Adipocyte (in vitro differentiated cells): ENCODE results near the gene MRGPRD.

Experiments
- DNase-seq: peaks from one replicate; pipeline ENCODE4 v3.0.0-alpha.2; 2015; ENCODE audit warnings: low read depth
- H3K27me3 ChIP-seq: replicated peaks from 2 replicates; pipeline ENCODE4 v1.7.0; 2013; ENCODE audit warnings: mild to moderate bottlenecking, low read length, moderate library complexity; ENCODE audit not compliant: control insufficient read depth, insufficient read depth
- H3K36me3 ChIP-seq: 2 replicates; pipeline ENCODE4 v1.7.0; 2013; ENCODE audit warnings: low read length, mild to moderate bottlenecking, moderate library complexity; ENCODE audit not compliant: control insufficient read depth, insufficient read depth, severe bottlenecking
- H3K4me1 ChIP-seq: 2 replicates; pipeline ENCODE4 v1.7.0; 2013; ENCODE audit warnings: mild to moderate bottlenecking, low read length, moderate library complexity; ENCODE audit not compliant: control insufficient read depth, insufficient read depth
- H3K4me3 ChIP-seq: 2 replicates; pipeline ENCODE4 v1.7.0; 2013; ENCODE audit warnings: mild to moderate bottlenecking, low read length, moderate library complexity
- H3K9ac ChIP-seq: 2 replicates; pipeline ENCODE4 v1.7.0; 2013; ENCODE audit warnings: mild to moderate bottlenecking, low read length, moderate library complexity
- H3K9me3 ChIP-seq: 2 replicates; pipeline ENCODE4 v1.7.0; 2013; ENCODE audit warnings: mild to moderate bottlenecking, low read length, moderate library complexity; ENCODE audit not compliant: control insufficient read depth

The MRGPRD gene

DNA sequence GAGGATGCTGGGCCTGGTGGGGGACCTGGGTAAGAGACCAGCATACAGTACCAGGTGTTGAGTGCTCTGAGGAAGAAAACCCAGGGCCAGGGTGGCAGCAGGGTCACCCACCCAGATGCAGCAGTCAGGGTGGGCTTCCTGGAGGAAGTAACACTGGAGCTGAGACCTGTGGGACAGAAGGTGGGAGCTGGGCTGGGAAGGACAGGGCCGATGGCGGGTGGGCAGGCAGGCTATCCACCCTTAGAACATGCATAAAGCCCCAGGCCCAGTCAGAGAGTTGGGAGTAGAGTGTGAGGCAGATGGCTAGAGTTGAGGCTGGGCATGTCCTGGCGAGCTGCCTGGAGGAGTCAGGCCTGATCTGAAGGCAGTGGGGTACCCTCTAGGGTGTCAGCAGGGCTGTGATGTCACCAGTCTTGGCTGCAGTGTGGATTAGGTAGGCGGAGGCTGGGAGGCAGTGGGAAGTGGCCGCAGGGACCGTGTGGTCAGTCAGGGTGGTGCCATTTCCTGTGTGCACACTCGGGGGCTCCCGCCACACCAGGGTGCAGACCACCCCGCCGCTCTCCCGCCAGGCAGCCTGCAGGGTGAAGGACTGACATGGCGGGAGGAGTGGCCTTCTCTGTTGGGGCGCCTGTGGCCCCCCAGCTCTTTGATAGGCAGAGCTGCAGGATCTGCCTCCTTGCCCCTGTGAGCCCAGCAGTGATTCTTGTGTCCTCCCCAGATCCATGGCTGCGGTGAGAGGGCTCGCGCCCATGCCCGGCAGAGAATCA is 41.8 kb downstream of the MRGPRD start:
- peaks cover 13% of the 10 kb centered on the region for H3K4me1 ChIP-seq
- no peak for DNase-seq
- no peaks in the 10 kb centered on the region for H3K27me3 ChIP-seq
- H3K36me3 ChIP-seq, result peaks cover 53% of the 10 kb centered on the region
- H3K4me3 ChIP-seq, result no peak overlapping the region
- no peaks in the 10 kb centered on the region for H3K9me3 ChIP-seq
- no peak overlapping the region for H3K9ac ChIP-seq

DNA sequence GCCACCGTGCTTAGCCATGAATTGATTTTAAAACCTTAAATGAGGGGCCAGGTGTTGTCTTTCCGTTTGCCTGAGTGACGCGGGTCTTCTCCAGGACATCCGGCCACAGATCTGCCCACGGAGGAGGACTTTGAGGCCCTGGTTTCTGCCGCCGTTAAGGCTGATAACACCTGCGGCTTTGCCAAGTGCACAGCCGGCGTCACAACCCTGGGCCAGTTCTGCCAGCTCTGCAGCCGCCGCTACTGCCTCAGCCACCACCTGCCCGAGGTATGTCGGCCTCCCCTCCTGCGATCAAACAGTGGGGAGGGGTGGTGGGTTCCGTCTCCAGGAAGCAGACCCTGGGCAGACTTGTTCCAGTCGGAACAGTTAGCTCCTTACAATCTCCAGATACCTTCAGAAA is 42.7 kb downstream of the MRGPRD start:
- H3K27me3 ChIP-seq, result no peaks in the 10 kb centered on the region
- H3K4me1 ChIP-seq, result peaks cover 13% of the 10 kb centered on the region
- H3K9me3 ChIP-seq, result no peaks in the 10 kb centered on the region
- peaks cover 60% of the 10 kb centered on the region for H3K36me3 ChIP-seq
- no peak for DNase-seq
- H3K9ac ChIP-seq, result no peak overlapping the region
- H3K4me3 ChIP-seq, result no peak overlapping the region

DNA sequence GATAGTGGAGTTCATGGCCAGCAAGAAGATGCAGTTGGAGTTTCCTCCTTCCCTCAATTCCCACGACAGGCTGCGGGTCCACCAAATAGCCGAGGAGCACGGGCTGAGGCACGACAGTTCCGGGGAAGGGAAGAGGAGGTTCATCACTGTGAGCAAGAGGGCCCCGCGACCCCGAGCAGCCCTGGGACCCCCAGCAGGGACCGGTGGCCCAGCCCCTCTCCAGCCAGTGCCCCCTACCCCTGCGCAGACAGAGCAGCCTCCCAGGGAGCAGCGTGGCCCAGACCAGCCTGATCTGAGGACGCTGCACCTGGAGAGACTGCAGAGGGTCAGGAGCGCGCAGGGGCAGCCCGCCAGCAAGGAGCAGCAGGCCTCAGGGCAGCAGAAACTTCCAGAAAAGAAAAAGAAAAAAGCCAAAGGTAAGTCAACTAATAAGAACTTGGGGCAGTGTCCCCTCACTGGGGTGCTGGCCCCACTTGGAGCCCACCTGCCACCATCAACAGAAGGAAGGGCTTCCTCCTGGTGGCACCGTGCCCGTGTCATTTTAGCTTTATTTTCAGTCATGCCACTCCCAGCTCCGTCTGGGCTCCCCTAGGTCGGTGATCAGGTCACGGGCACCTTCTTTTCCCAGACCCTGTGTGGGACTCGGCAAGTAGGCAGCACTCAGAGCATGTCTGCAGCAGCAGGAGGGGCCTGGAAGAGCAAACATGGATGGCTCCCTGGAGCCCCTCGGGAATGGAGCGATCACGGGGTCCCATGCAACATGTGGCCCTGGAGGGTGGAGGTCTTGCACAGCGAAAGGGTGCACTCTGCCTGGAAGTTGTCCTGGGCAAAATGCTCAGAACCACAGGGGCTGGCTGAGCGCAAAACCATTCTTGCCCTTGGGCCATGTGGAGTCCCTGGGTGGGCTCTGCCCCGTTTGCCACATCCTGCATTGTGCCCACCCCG is 43.8 kb downstream of the MRGPRD start:
- Histone ChIP-seq H3K9ac (no peak overlapping the region), H3K4me3 (no peak overlapping the region), H3K9me3 (no peaks in the 10 kb centered on the region), H3K27me3 (no peaks in the 10 kb centered on the region), H3K4me1 (peaks cover 2% of the 10 kb centered on the region), H3K36me3 (peaks cover 60% of the 10 kb centered on the region)
- DNase-seq, result no peak

DNA sequence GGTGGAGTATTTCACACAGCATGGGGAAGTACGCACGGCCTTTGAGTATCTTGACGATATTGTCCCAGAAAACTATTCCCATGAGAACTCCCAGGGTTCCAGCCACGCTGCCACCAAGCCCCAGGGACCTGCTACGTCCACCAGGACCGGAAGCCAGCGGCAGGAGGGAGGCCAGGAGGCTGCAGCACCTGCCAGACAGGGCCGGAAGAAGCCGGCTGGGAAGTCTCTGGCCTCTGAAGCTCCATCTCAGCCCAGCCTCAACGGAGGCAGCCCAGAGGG is 44.5 kb downstream of the MRGPRD start:
- no peak overlapping the region for H3K9ac ChIP-seq
- H3K36me3 ChIP-seq, result peaks cover 61% of the 10 kb centered on the region
- DNase-seq, result no peak
- no peaks in the 10 kb centered on the region for H3K27me3 ChIP-seq
- no peaks in the 10 kb centered on the region for H3K4me1 ChIP-seq
- no peak overlapping the region for H3K4me3 ChIP-seq
- H3K9me3 ChIP-seq, result no peaks in the 10 kb centered on the region

DNA sequence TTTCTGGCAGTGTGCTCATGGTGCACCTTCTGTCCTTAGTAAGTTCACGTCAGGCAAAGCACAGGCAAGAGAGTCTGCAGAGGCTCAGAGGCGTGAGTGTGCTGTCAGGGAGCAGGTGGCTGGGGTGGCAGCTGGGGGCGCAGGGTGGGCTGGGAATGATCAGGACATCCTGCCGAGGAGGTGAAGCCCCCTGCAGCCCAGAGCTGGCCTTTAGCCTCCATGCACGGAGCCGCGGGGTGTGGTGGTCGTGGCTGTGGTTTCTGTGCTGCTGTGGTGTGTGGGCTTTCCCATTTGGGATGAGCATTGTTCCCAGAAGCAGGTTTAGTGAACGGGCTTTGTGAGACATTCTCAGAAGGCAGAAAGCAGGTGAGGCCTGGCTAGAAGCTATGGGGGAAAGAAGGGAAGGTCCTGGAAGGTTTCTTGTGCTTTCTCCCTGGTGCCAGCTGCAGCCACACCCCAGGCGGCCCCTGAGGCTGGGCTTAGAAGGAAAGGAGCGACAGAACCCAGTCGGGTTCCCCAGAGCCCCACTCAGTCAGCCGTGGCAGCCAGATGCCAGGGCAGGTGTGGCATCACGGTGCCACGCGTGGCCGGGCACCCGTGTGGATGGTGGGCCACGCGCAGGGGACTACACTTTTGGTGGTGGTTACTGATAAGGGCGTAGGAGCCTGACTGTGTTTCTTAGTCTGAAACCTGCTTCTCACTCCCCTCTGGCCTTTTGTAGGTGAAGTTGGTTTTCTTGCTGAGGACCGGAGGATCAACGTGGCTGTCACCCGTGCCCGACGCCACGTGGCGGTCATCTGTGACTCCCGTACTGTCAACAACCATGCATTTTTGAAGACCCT is 45.0 kb downstream of the MRGPRD start:
- no peaks in the 10 kb centered on the region for H3K27me3 ChIP-seq
- no peak for DNase-seq

DNA sequence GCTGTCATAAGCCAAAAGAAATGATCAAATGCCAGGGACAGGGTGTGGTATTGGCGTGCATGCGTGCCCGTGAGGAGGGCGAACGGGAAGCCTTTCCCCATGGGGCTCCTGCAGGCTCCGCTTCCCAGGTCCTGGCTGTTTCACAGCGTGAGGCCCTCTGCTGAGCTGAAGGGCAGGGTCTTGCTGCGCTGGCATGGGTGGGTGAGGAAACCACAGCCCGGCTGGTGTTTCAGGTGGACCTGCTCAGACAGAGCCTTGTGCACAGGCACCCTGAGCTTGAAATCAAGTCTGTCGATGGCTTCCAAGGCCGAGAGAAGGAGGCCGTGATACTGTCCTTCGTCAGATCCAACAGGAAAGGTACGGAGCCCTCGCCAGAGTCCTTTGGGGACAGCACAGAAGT is 45.7 kb downstream of the MRGPRD start:
- H3K36me3 ChIP-seq, result peaks cover 73% of the 10 kb centered on the region
- DNase-seq, result no peak

More for the DNA sequence above, 45.0 kb downstream of the MRGPRD start:
- no peaks in the 10 kb centered on the region for H3K9me3 ChIP-seq
- no peak overlapping the region for H3K4me3 ChIP-seq
- peaks cover 67% of the 10 kb centered on the region for H3K36me3 ChIP-seq
- H3K9ac ChIP-seq, result no peak overlapping the region
- no peaks in the 10 kb centered on the region for H3K4me1 ChIP-seq

DNA sequence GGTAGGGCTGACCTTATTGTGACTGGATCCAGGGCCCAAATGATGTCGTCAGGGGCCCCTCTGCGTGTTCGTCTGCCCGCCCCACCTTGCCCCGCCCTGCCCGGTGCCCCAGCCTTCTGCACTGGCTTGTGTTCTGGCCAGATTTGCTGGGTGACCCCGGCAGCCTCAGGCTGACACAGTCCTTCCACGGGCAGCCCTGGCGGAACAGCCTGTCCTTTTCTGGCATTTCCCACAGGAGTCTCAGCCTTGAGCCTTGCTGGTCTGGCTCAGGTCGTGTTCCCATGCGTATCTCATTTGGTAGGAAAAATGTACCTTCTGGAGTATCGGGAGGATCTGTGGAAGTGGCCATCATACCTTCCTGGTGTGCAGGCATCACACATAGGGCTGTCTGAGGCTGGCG is 46.1 kb downstream of the MRGPRD start:
- H3K36me3 ChIP-seq, result peaks cover 72% of the 10 kb centered on the region
- H3K9me3 ChIP-seq, result no peaks in the 10 kb centered on the region
- H3K27me3 ChIP-seq, result no peaks in the 10 kb centered on the region
- no peak overlapping the region for H3K9ac ChIP-seq
- DNase-seq, result no peak
- H3K4me3 ChIP-seq, result no peak overlapping the region
- H3K4me1 ChIP-seq, result no peaks in the 10 kb centered on the region

More for the DNA sequence above, 45.7 kb downstream of the MRGPRD start:
- Histone ChIP-seq H3K9me3 (no peaks in the 10 kb centered on the region), H3K9ac (no peak overlapping the region), H3K27me3 (no peaks in the 10 kb centered on the region), H3K4me1 (no peaks in the 10 kb centered on the region), H3K4me3 (no peak overlapping the region)

DNA sequence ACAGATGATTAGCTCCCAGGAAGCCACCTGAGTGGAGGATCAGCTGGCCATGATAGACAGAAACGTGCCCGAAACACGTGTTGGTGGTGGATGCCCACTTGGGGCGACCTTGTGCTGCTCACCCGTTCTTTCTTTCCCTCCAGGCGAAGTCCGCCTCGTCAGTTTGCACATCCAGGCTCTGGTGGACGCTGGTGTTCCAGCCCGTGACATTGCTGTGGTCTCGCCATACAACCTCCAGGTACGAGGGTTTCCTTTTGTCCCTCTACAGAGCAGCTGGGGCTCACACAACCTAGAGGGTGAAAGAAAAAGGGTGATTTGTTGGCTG is 46.5 kb downstream of the MRGPRD start:
- DNase-seq, result no peak
- no peaks in the 10 kb centered on the region for H3K9me3 ChIP-seq
- H3K27me3 ChIP-seq, result no peaks in the 10 kb centered on the region
- peaks cover 74% of the 10 kb centered on the region for H3K36me3 ChIP-seq
- no peak overlapping the region for H3K9ac ChIP-seq
- no peak overlapping the region for H3K4me3 ChIP-seq
- no peaks in the 10 kb centered on the region for H3K4me1 ChIP-seq

DNA sequence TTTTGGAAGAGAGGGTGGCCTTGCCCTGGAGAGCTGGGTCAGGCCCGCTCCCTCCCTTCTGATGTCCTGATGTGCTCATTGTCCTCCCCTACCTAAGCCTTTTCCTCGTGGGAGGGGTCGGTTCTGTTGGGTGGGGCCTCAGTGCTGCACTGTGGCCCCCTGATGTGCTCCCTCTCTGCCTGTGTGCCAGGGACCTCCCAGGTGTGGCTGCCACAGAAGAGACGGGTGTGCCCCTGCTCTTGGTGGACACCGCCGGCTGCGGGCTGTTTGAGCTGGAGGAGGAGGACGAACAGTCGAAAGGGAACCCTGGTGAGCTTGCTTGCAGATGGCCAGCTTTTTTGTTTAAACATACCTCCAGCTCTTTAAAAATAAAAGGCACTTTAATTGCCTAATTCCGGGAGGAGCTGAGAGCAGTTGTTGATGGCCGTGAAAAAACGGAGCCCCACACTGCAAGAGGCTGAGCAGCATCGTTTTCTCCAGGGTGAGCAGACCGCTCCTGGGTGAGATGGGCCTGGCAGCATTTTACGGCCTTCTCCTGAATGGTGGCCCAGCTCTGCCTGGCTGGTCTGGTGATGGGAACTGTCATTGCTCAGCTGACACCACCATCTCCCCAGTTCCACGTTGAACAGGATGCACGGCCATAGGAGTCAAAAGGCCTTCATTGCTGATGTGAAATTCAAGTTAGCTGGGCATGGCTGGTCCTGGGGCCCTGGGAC is 47.0 kb downstream of the MRGPRD start:
- Histone ChIP-seq H3K4me3 (no peak overlapping the region), H3K4me1 (no peaks in the 10 kb centered on the region), H3K27me3 (no peaks in the 10 kb centered on the region), H3K9me3 (no peaks in the 10 kb centered on the region), H3K36me3 (peaks cover 76% of the 10 kb centered on the region), H3K9ac (no peak overlapping the region)
- no peak for DNase-seq

DNA sequence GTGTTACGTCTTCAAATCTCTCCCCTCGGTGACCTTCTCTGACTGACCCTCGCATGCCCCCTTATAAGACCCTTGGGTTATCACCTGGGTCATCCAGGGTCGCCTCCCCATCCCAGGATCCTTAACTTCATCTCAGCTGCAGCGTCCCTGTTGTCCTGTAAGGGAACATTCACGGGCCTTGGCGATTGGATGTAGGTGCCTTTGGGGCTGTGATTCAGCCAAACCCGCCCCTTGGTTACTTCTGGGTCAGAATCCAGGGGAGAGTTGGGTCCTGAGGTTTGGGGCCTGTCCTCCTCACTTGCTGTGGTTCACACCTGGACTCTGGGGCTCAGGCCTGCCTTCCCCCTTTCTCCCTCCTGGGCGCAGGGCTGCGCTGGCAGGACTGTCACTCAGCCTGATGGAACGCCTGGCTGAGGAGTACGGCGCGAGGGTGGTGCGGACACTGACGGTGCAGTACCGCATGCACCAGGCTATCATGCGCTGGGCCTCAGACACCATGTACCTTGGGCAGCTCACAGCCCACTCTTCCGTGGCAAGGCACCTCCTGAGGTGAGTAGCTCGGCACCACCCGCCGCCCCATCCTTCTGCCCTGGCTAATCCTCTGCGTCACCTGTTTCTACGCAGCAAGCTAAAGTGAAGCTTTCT is 47.7 kb downstream of the MRGPRD start:
- Histone ChIP-seq H3K9me3 (no peaks in the 10 kb centered on the region), H3K27me3 (no peaks in the 10 kb centered on the region), H3K9ac (no peak overlapping the region), H3K4me3 (no peak overlapping the region), H3K4me1 (no peaks in the 10 kb centered on the region), H3K36me3 (peaks cover 76% of the 10 kb centered on the region)
- no peak for DNase-seq
